K562 (cell line): ENCODE measurements around the gene ELOVL1. TPM values are rescaled to one million over a fixed set of nuclear protein-coding genes. Genes with fewer than 3 reads are reported as not detected.

Experiments used
- ARID2 ChIP-seq: fragments of 450-650 bp; IDR thresholded peaks from 2 replicates; pipeline ENCODE4 v1.6.1; 2017; ENCODE audit warnings: antibody characterized with exemption, mild to moderate bottlenecking
- ATF6 ChIP-seq: sonication (generic); formaldehyde crosslinking; IDR thresholded peaks from 2 replicates; pipeline ENCODE4 v1.4.0; 2020; ENCODE audit warnings: mild to moderate bottlenecking, missing genetic modification reagents
- CREM ChIP-seq: IDR thresholded peaks from 2 replicates; pipeline ENCODE4 v1.6.1; 2014; ENCODE audit warnings: antibody characterized with exemption, low read depth
- DMBX1 ChIP-seq: fragments of 250-450 bp; sonication (Bioruptor Pico); IDR thresholded peaks from 2 replicates; pipeline ENCODE4 v1.8.0; 2022; ENCODE audit warnings: inconsistent platforms, mild to moderate bottlenecking, moderate library complexity, borderline replicate concordance
- GABPA ChIP-seq: fragments of 200-800 bp; sonication (Bioruptor generic); conservative IDR thresholded peaks from 2 replicates; pipeline ENCODE4 v1.6.1; 2016; ENCODE audit warnings: low read depth, missing genetic modification characterization, missing compliant biosample characterization
- HMGN3 ChIP-seq: IDR thresholded peaks from 2 replicates; pipeline ENCODE4 v1.6.1; 2011; ENCODE audit warnings: borderline replicate concordance, low read depth, mild to moderate bottlenecking, mixed read lengths, low read length; ENCODE audit not compliant: insufficient read length; ENCODE audit errors: extremely low read depth
- HOMEZ ChIP-seq: fragments of 250-450 bp; sonication (Bioruptor Pico); IDR thresholded peaks from 2 replicates; pipeline ENCODE4 v1.4.0; 2020; ENCODE audit warnings: mild to moderate bottlenecking, moderate library complexity
- NFE2 ChIP-seq: IDR thresholded peaks from 2 replicates; pipeline ENCODE4 v1.6.1; 2014; ENCODE audit warnings: antibody characterized with exemption, low read depth
- SAFB ChIP-seq: fragments of 200-400 bp; formaldehyde crosslinking; IDR thresholded peaks from 2 replicates; pipeline ENCODE4 v1.6.1; 2017; ENCODE audit warnings: low read depth, low read length, borderline replicate concordance
- TAF9B ChIP-seq: fragments of 450-650 bp; IDR thresholded peaks from 2 replicates; pipeline ENCODE4 v1.6.1; 2018; ENCODE audit warnings: mild to moderate bottlenecking; ENCODE audit not compliant: partially characterized antibody
- VEZF1 ChIP-seq: fragments of 200-800 bp; sonication (Bioruptor generic); IDR thresholded peaks from 2 replicates; pipeline ENCODE4 v1.6.1; 2017; ENCODE audit warnings: missing genetic modification characterization, missing compliant biosample characterization
- ZNF398 ChIP-seq: fragments of 250-450 bp; sonication (Bioruptor Pico); IDR thresholded peaks from 2 replicates; pipeline ENCODE4 v1.8.0; 2021; ENCODE audit warnings: moderate library complexity, mild to moderate bottlenecking, inconsistent platforms
- ZNF431 ChIP-seq: sonication (generic); formaldehyde crosslinking; IDR thresholded peaks from 2 replicates; pipeline ENCODE4 v1.8.0; 2022; ENCODE audit warnings: mild to moderate bottlenecking, missing genetic modification reagents
- polyA plus RNA-seq, 8 experiments: library from polyadenylated mRNA; depleted of rRNA in 4 of 8; stranded (reverse) in 5 of 8; unstranded in 3 of 8; fragments of >200 nt; fragmentation: Nextera tagmentation in 2 of 8; fragmentation: Illumina TruSeq in 1 of 8; extraction: Ambion mirVana in 2 of 8; extraction: Trizol in 1 of 8; gene quantifications; 2 replicates each; pipeline versions ENCODE4 v1.2.1 to v1.2.3, GENCODE V29; 2011 to 2014; ENCODE audit warnings: inconsistent platforms in 1 of 8, missing spikeins in 1 of 8
- total RNA-seq, 7 experiments: library from RNA; depleted of rRNA in 6 of 7; stranded (reverse); fragments of >200 nt in 6 of 7; fragmentation: Illumina TruSeq in 2 of 7; extraction: Trizol in 2 of 7; gene quantifications; 2 replicates each; pipeline versions ENCODE4 v1.2.1 to v1.2.3, GENCODE V29; 2011 to 2021; ENCODE audit warnings: low replicate concordance in 1 of 7
- TF ChIP-seq, protein P1 (sequence below): fragments of 450-650 bp; IDR thresholded peaks from 2 replicates; pipeline ENCODE4 v1.6.1; 2016

The ELOVL1 gene
- total and polyA plus RNA-seq, 9 of the 15 experiments (the other 6 are each of a cell fraction or from before 2014, with no cell fraction given), result 51.0 to 157 (median 70.3) TPM

DNA sequence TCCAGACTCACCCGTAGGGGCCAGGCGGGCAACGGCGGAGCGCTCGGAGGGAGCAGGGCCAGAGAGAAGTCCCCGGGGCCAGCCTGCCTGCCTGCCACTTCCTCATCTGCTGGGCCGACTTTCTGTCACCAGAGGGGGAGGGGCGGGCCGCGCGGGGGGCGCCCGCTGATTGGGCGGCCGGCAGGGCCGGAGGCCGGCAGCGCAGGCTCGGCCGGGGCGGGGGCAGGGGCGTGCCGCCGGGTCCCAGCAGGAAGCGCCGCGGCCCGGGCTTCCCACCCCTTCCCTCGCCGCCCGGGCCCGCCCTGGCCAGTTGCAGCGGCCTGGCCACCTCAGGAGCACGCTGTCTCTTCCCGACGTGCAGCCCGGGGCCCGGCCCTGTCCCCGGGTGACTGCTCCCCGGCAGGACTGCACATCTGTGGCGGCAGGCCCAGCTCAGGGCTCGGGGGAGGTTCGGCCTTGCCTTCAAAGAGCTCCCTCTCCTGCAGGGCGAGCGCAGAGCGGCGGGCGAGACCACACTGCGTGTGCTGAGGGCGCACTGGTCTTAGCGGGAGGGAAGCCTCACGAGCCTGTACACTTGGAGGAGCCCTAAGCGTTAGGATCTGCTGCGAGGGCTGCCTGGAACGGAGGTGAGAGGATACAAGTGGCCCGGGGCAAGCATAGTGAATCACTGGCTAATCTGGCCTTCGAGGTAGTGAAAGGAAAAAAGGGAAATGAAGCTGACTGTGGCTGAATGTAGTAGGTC lies at the start of gene ELOVL1 (continued):
- peak; percentile 87 for TF ChIP-seq HMGN3
- TF ChIP-seq HOMEZ (CRISPR knock-in tag), result 0 out of 2 replicates have a peak, but pooled peaks have one; percentile 39
- no peak for TF ChIP-seq SAFB
- no peak for TF ChIP-seq ARID2
- peak; percentile 56 for TF ChIP-seq TAF9B
- TF ChIP-seq GABPA, result peak; percentile 78
- peak; percentile 86 for TF ChIP-seq ZNF431 (CRISPR knock-in tag)
- TF ChIP-seq NFE2, result no peak
- TF ChIP-seq ATF6, result peak; percentile 94
- TF ChIP-seq CREM, result peak; percentile 70
- TF ChIP-seq DMBX1, result peak; percentile 73; the same call in 1 of the 2 replicates
- peak; percentile 95 for TF ChIP-seq VEZF1
- TF ChIP-seq, protein P1, sequence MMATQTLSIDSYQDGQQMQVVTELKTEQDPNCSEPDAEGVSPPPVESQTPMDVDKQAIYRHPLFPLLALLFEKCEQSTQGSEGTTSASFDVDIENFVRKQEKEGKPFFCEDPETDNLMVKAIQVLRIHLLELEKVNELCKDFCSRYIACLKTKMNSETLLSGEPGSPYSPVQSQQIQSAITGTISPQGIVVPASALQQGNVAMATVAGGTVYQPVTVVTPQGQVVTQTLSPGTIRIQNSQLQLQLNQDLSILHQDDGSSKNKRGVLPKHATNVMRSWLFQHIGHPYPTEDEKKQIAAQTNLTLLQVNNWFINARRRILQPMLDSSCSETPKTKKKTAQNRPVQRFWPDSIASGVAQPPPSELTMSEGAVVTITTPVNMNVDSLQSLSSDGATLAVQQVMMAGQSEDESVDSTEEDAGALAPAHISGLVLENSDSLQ, result peak; percentile 34; the same call in 1 of the 2 replicates
- no peak for TF ChIP-seq ZNF398
